A549 (cell line): Measurements from ENCODE around the gene ALPP.

Source experiments
- BHLHE40 ChIP-seq: IDR thresholded peaks from 2 replicates; pipeline ENCODE4 v1.6.1; 2012; ENCODE audit warnings: low read depth, low read length, inconsistent platforms
- CBX2 ChIP-seq: fragments of 200-600 bp; sonication (generic); IDR thresholded peaks from 2 replicates; pipeline ENCODE4 v1.6.1; 2016; ENCODE audit warnings: low read depth, mild to moderate bottlenecking, borderline replicate concordance
- CEBPB ChIP-seq, 2 experiments: fragments of >200 bp in 1 of 2; sonication (Bioruptor Twin) in 1 of 2; formaldehyde crosslinking in 1 of 2; IDR thresholded peaks; 2 replicates each; pipeline ENCODE4 v1.6.1; 2012 to 2016
- CHD4 ChIP-seq: fragments of 200-600 bp; sonication (generic); IDR thresholded peaks from 2 replicates; pipeline ENCODE4 v1.6.1; 2016; ENCODE audit warnings: antibody characterized with exemption, mild to moderate bottlenecking, borderline replicate concordance
- CTCF ChIP-seq: fragments of >200 bp; sonication (Bioruptor Twin); formaldehyde crosslinking; IDR thresholded peaks from 3 replicates; pipeline ENCODE4 v1.5.1; 2016
- KDM1A ChIP-seq: fragments of 200-600 bp; sonication (generic); IDR thresholded peaks from 2 replicates; pipeline ENCODE4 v1.6.1; 2016; ENCODE audit warnings: low read depth, mild to moderate bottlenecking
- NFE2L2 ChIP-seq: fragments of 150-350 bp; conservative IDR thresholded peaks from 2 replicates; pipeline ENCODE4 v1.6.1; 2014; ENCODE audit warnings: low read length
- POLR2A ChIP-seq: IDR thresholded peaks from 2 replicates; pipeline ENCODE4 v1.6.1; 2012; ENCODE audit warnings: mild to moderate bottlenecking, low read length
- RAD21 ChIP-seq, 2 experiments: fragments of >200 bp in 1 of 2; sonication (Bioruptor Twin) in 1 of 2; formaldehyde crosslinking in 1 of 2; IDR thresholded peaks in 1 of 2; conservative IDR thresholded peaks in 1 of 2; 2 replicates in 1 of 2; 3 replicates in 1 of 2; pipeline ENCODE4 v1.6.1; 2012 to 2018; ENCODE audit warnings: inconsistent platforms in 1 of 2
- SREBF2 ChIP-seq: fragments of 450-650 bp; IDR thresholded peaks from 2 replicates; pipeline ENCODE4 v1.6.1; 2014; ENCODE audit warnings: mild to moderate bottlenecking, moderate library complexity
- USF2 ChIP-seq: fragments of 450-650 bp; IDR thresholded peaks from 2 replicates; pipeline ENCODE4 v1.6.1; 2014; ENCODE audit warnings: antibody characterized with exemption

- TF ChIP-seq RAD21 (conservative IDR thresholded peaks at IDR 0.05 in 1 of 2, IDR thresholded peaks at IDR 0.05 in 1 of 2) (no peak), POLR2A (no peak), CBX2 (no peak), CTCF (no peak), KDM1A (no peak), CEBPB (IDR thresholded peaks at IDR 0.05) (no peak), USF2 (no peak), CHD4 (no peak), BHLHE40 (no peak), NFE2L2 (no peak), SREBF2 (no peak)
Measured at GRCh38 chr2:232332940-232333259, 45.7 kb upstream of the ALPP start.
